ENCODE data around the gene MICAL3.

MICAL3 gene

DNA sequence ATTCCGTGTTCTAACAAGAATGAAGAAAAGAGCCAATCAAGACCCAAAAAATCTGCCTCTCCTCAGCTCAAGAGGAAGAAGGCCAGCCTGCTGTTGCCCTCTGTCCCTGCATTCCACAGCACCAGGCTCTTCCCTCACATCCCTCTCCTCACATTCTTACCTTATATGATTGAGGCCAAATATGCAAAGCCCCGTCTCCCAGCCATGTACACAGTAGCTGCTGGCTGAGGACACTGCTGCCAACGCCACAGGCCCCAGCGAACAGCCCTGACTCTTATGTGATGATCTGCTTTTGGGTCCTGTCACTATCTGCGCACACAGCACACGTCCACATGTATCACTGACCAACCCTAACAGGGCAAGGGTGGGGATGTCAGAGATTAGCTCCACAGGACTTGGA is 60.2 kb downstream of the MICAL3 start:
- Histone ChIP-seq H3K27ac (ENCODE audit: low read depth, low read length, poor library complexity, severe bottlenecking) (peak overlapping the region; percentile 37), H3K9me2 (ENCODE audit: low read depth, low read length) (no peaks in the 10 kb centered on the region), H3F3A (ENCODE audit: insufficient read depth, low read length) (no peaks in the 10 kb centered on the region), H3K4me3 (ENCODE audit: low read depth, low read length, poor library complexity, severe bottlenecking) (no peak overlapping the region), H3K4me2 (ENCODE audit: low read length) (peak overlapping the region; percentile 4; the same call in 1 of the 2 replicates), H3K36me3 (ENCODE audit: insufficient read depth, low read length) (peaks cover 5% of the 10 kb centered on the region; the same call in 1 of the 2 replicates), H4K20me1 (ENCODE audit: insufficient read depth, low read length) (no peaks in the 10 kb centered on the region), H2AFZ (ENCODE audit: low read length) (no peak overlapping the region), H3K79me2 (ENCODE audit: insufficient read depth, low read length) (peaks cover 5% of the 10 kb centered on the region; the same call in 1 of the 2 replicates), H3K9ac (ENCODE audit: low read length) (no peak overlapping the region), H3K27me3 (ENCODE audit: insufficient read depth, low read length) (no peaks in the 10 kb centered on the region), H3K4me1 (ENCODE audit: insufficient read depth, low read length, severe bottlenecking) (peaks cover 33% of the 10 kb centered on the region), H3K9me3 (ENCODE audit: low read length) (no peaks in the 10 kb centered on the region)
- TF ChIP-seq, protein P1, sequence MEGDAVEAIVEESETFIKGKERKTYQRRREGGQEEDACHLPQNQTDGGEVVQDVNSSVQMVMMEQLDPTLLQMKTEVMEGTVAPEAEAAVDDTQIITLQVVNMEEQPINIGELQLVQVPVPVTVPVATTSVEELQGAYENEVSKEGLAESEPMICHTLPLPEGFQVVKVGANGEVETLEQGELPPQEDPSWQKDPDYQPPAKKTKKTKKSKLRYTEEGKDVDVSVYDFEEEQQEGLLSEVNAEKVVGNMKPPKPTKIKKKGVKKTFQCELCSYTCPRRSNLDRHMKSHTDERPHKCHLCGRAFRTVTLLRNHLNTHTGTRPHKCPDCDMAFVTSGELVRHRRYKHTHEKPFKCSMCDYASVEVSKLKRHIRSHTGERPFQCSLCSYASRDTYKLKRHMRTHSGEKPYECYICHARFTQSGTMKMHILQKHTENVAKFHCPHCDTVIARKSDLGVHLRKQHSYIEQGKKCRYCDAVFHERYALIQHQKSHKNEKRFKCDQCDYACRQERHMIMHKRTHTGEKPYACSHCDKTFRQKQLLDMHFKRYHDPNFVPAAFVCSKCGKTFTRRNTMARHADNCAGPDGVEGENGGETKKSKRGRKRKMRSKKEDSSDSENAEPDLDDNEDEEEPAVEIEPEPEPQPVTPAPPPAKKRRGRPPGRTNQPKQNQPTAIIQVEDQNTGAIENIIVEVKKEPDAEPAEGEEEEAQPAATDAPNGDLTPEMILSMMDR (IDR thresholded peaks at IDR 0.05; ENCODE audit: low read length): no peak
- no peak for TF ChIP-seq EZH2 (IDR thresholded peaks at IDR 0.05; ENCODE audit: borderline replicate concordance, low read length)

DNA sequence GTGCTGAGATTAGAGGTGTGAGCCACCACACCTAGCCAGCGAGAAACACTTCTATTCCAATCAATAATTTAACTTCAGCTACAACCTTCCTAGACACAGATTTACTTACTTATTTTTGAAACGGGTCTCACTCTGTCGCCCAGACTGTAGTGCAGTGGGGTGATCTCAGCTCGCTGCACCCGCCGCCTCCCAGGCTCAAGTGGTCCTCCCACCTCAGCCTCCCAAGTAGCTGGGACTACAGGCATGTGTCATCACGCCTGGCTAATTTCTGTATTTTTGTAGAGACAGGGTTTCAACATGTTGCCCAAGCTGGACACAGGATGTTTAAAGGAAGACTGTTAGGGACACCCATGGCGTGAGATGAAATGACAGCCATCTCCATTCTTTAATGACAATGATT is 61.3 kb downstream of the MICAL3 start:
- Histone ChIP-seq H3K4me3 (ENCODE audit: low read depth, low read length, poor library complexity, severe bottlenecking) (no peak overlapping the region), H2AFZ (ENCODE audit: low read length) (no peak overlapping the region), H3K36me3 (ENCODE audit: insufficient read depth, low read length) (peaks cover 5% of the 10 kb centered on the region; the same call in 1 of the 2 replicates), H3F3A (ENCODE audit: insufficient read depth, low read length) (no peaks in the 10 kb centered on the region), H3K27ac (ENCODE audit: low read depth, low read length, poor library complexity, severe bottlenecking) (no peak overlapping the region), H4K20me1 (ENCODE audit: insufficient read depth, low read length) (no peaks in the 10 kb centered on the region), H3K9ac (ENCODE audit: low read length) (no peak overlapping the region), H3K27me3 (ENCODE audit: insufficient read depth, low read length) (no peaks in the 10 kb centered on the region), H3K79me2 (ENCODE audit: insufficient read depth, low read length) (peaks cover 5% of the 10 kb centered on the region; the same call in 1 of the 2 replicates), H3K4me2 (ENCODE audit: low read length) (no peak overlapping the region), H3K9me2 (ENCODE audit: low read depth, low read length) (no peaks in the 10 kb centered on the region), H3K4me1 (ENCODE audit: insufficient read depth, low read length, severe bottlenecking) (peaks cover 33% of the 10 kb centered on the region), H3K9me3 (ENCODE audit: low read length) (no peaks in the 10 kb centered on the region)
- TF ChIP-seq, protein P1 (IDR thresholded peaks at IDR 0.05; ENCODE audit: low read length): no peak
- no peak for TF ChIP-seq EZH2 (IDR thresholded peaks at IDR 0.05; ENCODE audit: borderline replicate concordance, low read length)

DNA sequence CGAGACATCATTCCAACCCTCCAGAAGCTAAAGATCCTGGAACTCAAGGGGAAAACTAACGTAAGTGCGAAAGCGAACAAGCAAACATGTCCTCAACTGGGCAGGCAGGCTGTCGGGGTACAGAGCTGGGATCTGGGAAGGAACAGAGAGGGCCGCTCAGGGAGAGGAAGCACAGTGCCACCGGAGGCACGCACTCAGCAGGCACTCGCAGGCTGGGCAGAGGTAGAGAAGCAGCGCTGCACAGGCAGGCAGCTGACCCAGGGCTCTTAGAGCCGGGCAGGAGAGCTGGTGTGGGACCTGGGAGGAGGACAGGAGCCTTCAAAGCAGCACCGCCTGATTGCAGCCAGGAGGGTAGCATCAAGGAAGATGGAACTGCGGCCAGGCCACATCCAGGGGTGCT is 62.2 kb downstream of the MICAL3 start:
- Histone ChIP-seq H3K79me2 (ENCODE audit: insufficient read depth, low read length) (peaks cover 5% of the 10 kb centered on the region; the same call in 1 of the 2 replicates), H3K9me3 (ENCODE audit: low read length) (no peaks in the 10 kb centered on the region), H3K9ac (ENCODE audit: low read length) (no peak overlapping the region), H3K9me2 (ENCODE audit: low read depth, low read length) (no peaks in the 10 kb centered on the region), H3K4me1 (ENCODE audit: insufficient read depth, low read length, severe bottlenecking) (peaks cover 29% of the 10 kb centered on the region), H3F3A (ENCODE audit: insufficient read depth, low read length) (no peaks in the 10 kb centered on the region), H3K36me3 (ENCODE audit: insufficient read depth, low read length) (peaks cover 5% of the 10 kb centered on the region; the same call in 1 of the 2 replicates), H3K4me2 (ENCODE audit: low read length) (no peak overlapping the region), H3K27ac (ENCODE audit: low read depth, low read length, poor library complexity, severe bottlenecking) (no peak overlapping the region), H2AFZ (ENCODE audit: low read length) (no peak overlapping the region), H4K20me1 (ENCODE audit: insufficient read depth, low read length) (no peaks in the 10 kb centered on the region), H3K4me3 (ENCODE audit: low read depth, low read length, poor library complexity, severe bottlenecking) (no peak overlapping the region), H3K27me3 (ENCODE audit: insufficient read depth, low read length) (no peaks in the 10 kb centered on the region)
- TF ChIP-seq, protein P1 (IDR thresholded peaks at IDR 0.05; ENCODE audit: low read length): no peak
- TF ChIP-seq EZH2 (IDR thresholded peaks at IDR 0.05; ENCODE audit: borderline replicate concordance, low read length): no peak
